ENCODE data around the gene LIN9. TPM values are rescaled to one million over a fixed set of nuclear protein-coding genes. Genes with fewer than 3 reads are reported as not detected.

Gene LIN9
- total and polyA plus RNA-seq, 2 experiments from 2014 or later, result 9.7 to 11.3 TPM

- peak overlapping the region; percentile 25 for H3K27ac ChIP-seq
- no peaks in the 10 kb centered on the region for H3K4me1 ChIP-seq (ENCODE audit: low read depth)
- H3K9me3 ChIP-seq (ENCODE audit: low read depth), result no peaks in the 10 kb centered on the region
- no peak overlapping the region for H3K4me3 ChIP-seq
- DNase-seq (ENCODE audit: low read depth in 1 of 2, low spot score in 1 of 2), result no peak
- no peak for TF ChIP-seq CTCF (IDR thresholded peaks at IDR 0.05; ENCODE audit: low read depth, low read length)
- no peaks in the 10 kb centered on the region for H3K36me3 ChIP-seq
- no peaks in the 10 kb centered on the region for H3K27me3 ChIP-seq
These were observed 18.8 kb upstream of the LIN9 start for GRCh38 chr1:226327761-226328162.

- no peak overlapping the region for H3K4me3 ChIP-seq
- no peak overlapping the region for H3K27ac ChIP-seq
- H3K27me3 ChIP-seq, result no peaks in the 10 kb centered on the region
- no peak for TF ChIP-seq CTCF (IDR thresholded peaks at IDR 0.05; ENCODE audit: low read depth, low read length)
- H3K4me1 ChIP-seq (ENCODE audit: low read depth), result no peaks in the 10 kb centered on the region
- no peaks in the 10 kb centered on the region for H3K9me3 ChIP-seq (ENCODE audit: low read depth)
- peak in 1 of 2 donors; percentile 17 for DNase-seq (ENCODE audit: low read depth in 1 of 2, low spot score in 1 of 2)
- H3K36me3 ChIP-seq, result no peaks in the 10 kb centered on the region
These were observed 16.2 kb upstream of the LIN9 start for GRCh38 chr1:226325178-226325577.

GRCh38 chr1:226324479-226324878, 15.5 kb upstream of the LIN9 start:
- no peak for TF ChIP-seq CTCF (IDR thresholded peaks at IDR 0.05; ENCODE audit: low read depth, low read length)
- Histone ChIP-seq H3K27me3 (no peaks in the 10 kb centered on the region), H3K9me3 (ENCODE audit: low read depth) (no peaks in the 10 kb centered on the region), H3K36me3 (no peaks in the 10 kb centered on the region), H3K4me1 (ENCODE audit: low read depth) (no peaks in the 10 kb centered on the region), H3K27ac (no peak overlapping the region), H3K4me3 (no peak overlapping the region)
- DNase-seq (ENCODE audit: low read depth in 1 of 2, low spot score in 1 of 2), result no peak

- no peak overlapping the region for H3K4me3 ChIP-seq
- no peaks in the 10 kb centered on the region for H3K36me3 ChIP-seq
- no peaks in the 10 kb centered on the region for H3K9me3 ChIP-seq (ENCODE audit: low read depth)
- TF ChIP-seq CTCF (IDR thresholded peaks at IDR 0.05; ENCODE audit: low read depth, low read length), result no peak
- no peaks in the 10 kb centered on the region for H3K4me1 ChIP-seq (ENCODE audit: low read depth)
- no peak overlapping the region for H3K27ac ChIP-seq
- no peak for DNase-seq (ENCODE audit: low read depth in 1 of 2, low spot score in 1 of 2)
- no peaks in the 10 kb centered on the region for H3K27me3 ChIP-seq
These were observed 14.0 kb upstream of the LIN9 start for GRCh38 chr1:226322986-226323385.

- Histone ChIP-seq H3K4me3 (no peak overlapping the region), H3K27me3 (no peaks in the 10 kb centered on the region), H3K4me1 (ENCODE audit: low read depth) (no peaks in the 10 kb centered on the region), H3K27ac (no peak overlapping the region), H3K9me3 (ENCODE audit: low read depth) (no peaks in the 10 kb centered on the region), H3K36me3 (no peaks in the 10 kb centered on the region)
- no peak for TF ChIP-seq CTCF (IDR thresholded peaks at IDR 0.05; ENCODE audit: low read depth, low read length)
- no peak for DNase-seq (ENCODE audit: low read depth in 1 of 2, low spot score in 1 of 2)
These were observed 12.0 kb upstream of the LIN9 start for GRCh38 chr1:226320930-226321329.

- Histone ChIP-seq H3K9me3 (ENCODE audit: low read depth) (no peaks in the 10 kb centered on the region), H3K36me3 (no peaks in the 10 kb centered on the region), H3K27me3 (no peaks in the 10 kb centered on the region), H3K27ac (no peak overlapping the region), H3K4me3 (no peak overlapping the region), H3K4me1 (ENCODE audit: low read depth) (no peaks in the 10 kb centered on the region)
- no peak for DNase-seq (ENCODE audit: low read depth in 1 of 2, low spot score in 1 of 2)
- TF ChIP-seq CTCF (IDR thresholded peaks at IDR 0.05; ENCODE audit: low read depth, low read length), result no peak
These were observed 9.5 kb upstream of the LIN9 start for GRCh38 chr1:226318471-226318870.
